Measurements from ENCODE around the gene WT1.
"Not testable (repeated sequence)": the region's sequence is repeated elsewhere in the genome, so short reads cannot be mapped to it uniquely, and the experiment has no call there.

The WT1 gene

DNA sequence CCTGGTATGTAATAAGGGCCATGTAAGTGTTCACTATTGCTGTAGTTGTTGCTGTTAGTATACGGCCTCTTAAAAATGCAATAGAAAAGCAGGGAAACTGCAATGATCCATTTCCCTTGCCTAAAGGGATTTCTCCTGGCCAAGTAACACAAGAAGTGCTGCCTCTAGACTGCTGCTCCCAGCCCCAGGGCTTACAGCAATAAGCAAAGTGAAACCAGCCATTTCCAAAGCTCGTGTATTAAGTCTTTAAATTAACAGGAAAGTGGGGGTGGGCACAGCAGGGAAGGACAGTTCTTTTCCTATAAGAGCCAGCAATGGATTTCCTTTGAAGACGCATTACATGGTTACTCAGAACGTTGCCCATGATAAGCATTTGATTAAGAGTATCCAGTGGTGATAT is 36.9 kb upstream of the WT1 start:
- WGBS, 2 donors (ENCODE audit: extremely low coverage in 2 of 2, insufficient read length in 2 of 2, insufficient replicate concordance in 1 of 2) = no CpG with 5 or more reads among the region's 4 CpGs
- Histone ChIP-seq H2BK120ac (ENCODE audit: low read depth, low read length) (no peak overlapping the region), H2BK5ac (ENCODE audit: low read length) (no peak overlapping the region), H3K4ac (ENCODE audit: low read length) (no peak overlapping the region), H3K4me1 (ENCODE audit: control insufficient read depth in 2 of 2, insufficient read depth in 1 of 2, low read depth in 1 of 2, low read length in 2 of 2) (no peaks in the 10 kb centered on the region), H3K27me3 (ENCODE audit: control insufficient read depth in 3 of 3, insufficient read depth in 3 of 3, low read depth in 1 of 3, low read length in 3 of 3) (no peaks in the 10 kb centered on the region), H2BK12ac (ENCODE audit: low read length) (no peak overlapping the region), H3K27ac (replicated peaks; ENCODE audit: low read length) (no peak overlapping the region), H2AK5ac (ENCODE audit: low read depth, low read length) (no peak overlapping the region), H4K8ac (ENCODE audit: low read depth, low read length) (no peak overlapping the region), H3K14ac (ENCODE audit: low read length) (no peak overlapping the region), H3K79me1 (ENCODE audit: low read depth, low read length) (no peaks in the 10 kb centered on the region), H3K23ac (ENCODE audit: low read depth, low read length, poor library complexity) (no peak overlapping the region), H4K91ac (ENCODE audit: low read depth, low read length, poor library complexity) (no peak overlapping the region), H3K9me3 (replicated peaks in 1 of 2; ENCODE audit: control insufficient read depth in 2 of 2, insufficient read depth in 1 of 2, low read depth in 1 of 2, low read length in 2 of 2) (no peaks in the 10 kb centered on the region), H2AFZ (ENCODE audit: low read length) (no peak overlapping the region), H2BK15ac (ENCODE audit: low read length) (no peak overlapping the region), H3K18ac (ENCODE audit: low read length) (no peak overlapping the region), H3K4me3 (ENCODE audit: low read length in 2 of 2) (no peak overlapping the region), H3K4me2 (ENCODE audit: insufficient read depth, low read length, poor library complexity, severe bottlenecking) (no peak overlapping the region), H3K9ac (ENCODE audit: low read depth, low read length, poor library complexity) (no peak overlapping the region), H3K36me3 (replicated peaks in 1 of 2; ENCODE audit: control insufficient read depth in 2 of 2, insufficient read depth in 2 of 2, low read length in 2 of 2) (no peaks in the 10 kb centered on the region)
- DNase-seq (ENCODE audit: low spot score) = no peak

DNA sequence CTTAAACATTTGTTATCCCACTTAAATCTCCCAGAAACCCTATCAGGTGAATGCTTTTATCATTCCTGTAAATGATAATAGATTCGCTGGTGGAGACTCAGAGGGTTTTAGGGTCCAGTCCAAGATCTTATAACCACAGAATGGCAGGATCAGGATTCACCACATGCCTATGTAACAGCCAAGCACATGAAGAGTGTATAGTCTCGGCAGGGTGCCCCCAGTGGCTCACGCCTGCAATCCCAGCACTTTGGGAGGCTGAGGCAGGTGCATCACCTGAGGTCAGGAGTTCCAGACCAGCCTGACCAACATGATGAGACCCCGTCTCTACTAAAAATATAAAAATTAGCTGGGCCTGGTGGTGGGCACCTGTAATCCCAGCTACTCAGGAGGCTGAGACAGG is 36.2 kb upstream of the WT1 start:
- not testable (repeated sequence) for H2BK120ac ChIP-seq (ENCODE audit: low read depth, low read length); H2BK15ac ChIP-seq (ENCODE audit: low read length); H3K79me1 ChIP-seq (ENCODE audit: low read depth, low read length); H2AFZ ChIP-seq (ENCODE audit: low read length); H2BK12ac ChIP-seq (ENCODE audit: low read length); H3K9ac ChIP-seq (ENCODE audit: low read depth, low read length, poor library complexity); H3K18ac ChIP-seq (ENCODE audit: low read length); H3K4ac ChIP-seq (ENCODE audit: low read length); H2BK5ac ChIP-seq (ENCODE audit: low read length); H3K14ac ChIP-seq (ENCODE audit: low read length); H4K8ac ChIP-seq (ENCODE audit: low read depth, low read length); H2AK5ac ChIP-seq (ENCODE audit: low read depth, low read length); H4K91ac ChIP-seq (ENCODE audit: low read depth, low read length, poor library complexity); H3K23ac ChIP-seq (ENCODE audit: low read depth, low read length, poor library complexity); DNase-seq (ENCODE audit: low spot score); H3K4me1 ChIP-seq (ENCODE audit: control insufficient read depth in 2 of 2, insufficient read depth in 1 of 2, low read depth in 1 of 2, low read length in 2 of 2); H3K36me3 ChIP-seq (replicated peaks in 1 of 2; ENCODE audit: control insufficient read depth in 2 of 2, insufficient read depth in 2 of 2, low read length in 2 of 2); H3K4me3 ChIP-seq (ENCODE audit: low read length in 2 of 2); H3K27ac ChIP-seq (replicated peaks; ENCODE audit: low read length); H3K4me2 ChIP-seq (ENCODE audit: insufficient read depth, low read length, poor library complexity, severe bottlenecking); H3K9me3 ChIP-seq (replicated peaks in 1 of 2; ENCODE audit: control insufficient read depth in 2 of 2, insufficient read depth in 1 of 2, low read depth in 1 of 2, low read length in 2 of 2); H3K27me3 ChIP-seq (ENCODE audit: control insufficient read depth in 3 of 3, insufficient read depth in 3 of 3, low read depth in 1 of 3, low read length in 3 of 3)
- no CpG with 5 or more reads among the region's 4 CpGs for WGBS, 2 donors (ENCODE audit: extremely low coverage in 2 of 2, insufficient read length in 2 of 2, insufficient replicate concordance in 1 of 2)

DNA sequence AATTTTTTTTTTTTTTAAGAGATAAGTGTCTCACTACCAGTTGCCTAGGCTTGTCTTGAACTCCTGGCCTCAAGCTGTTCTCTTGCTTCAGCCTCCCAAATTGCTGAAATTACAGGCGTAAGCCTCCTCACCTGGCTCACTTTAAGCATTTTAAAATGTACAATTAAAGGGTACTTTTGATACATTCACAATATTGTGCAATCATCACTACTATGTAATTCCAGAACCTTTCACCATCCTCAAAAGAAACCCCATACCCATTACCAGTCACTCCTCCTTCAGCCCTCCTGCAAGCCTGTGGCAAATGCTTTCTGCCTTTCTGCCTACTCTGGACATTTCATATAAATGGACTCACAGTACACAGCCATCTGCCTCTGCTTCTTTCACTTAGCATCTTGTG is 34.5 kb upstream of the WT1 start:
- Histone ChIP-seq H3K4ac (ENCODE audit: low read length) (no peak overlapping the region), H3K36me3 (replicated peaks in 1 of 2; ENCODE audit: control insufficient read depth in 2 of 2, insufficient read depth in 2 of 2, low read length in 2 of 2) (no peaks in the 10 kb centered on the region), H2BK15ac (ENCODE audit: low read length) (no peak overlapping the region), H3K18ac (ENCODE audit: low read length) (no peak overlapping the region), H3K4me3 (ENCODE audit: low read length in 2 of 2) (no peak overlapping the region), H4K8ac (ENCODE audit: low read depth, low read length) (no peak overlapping the region), H3K27me3 (ENCODE audit: control insufficient read depth in 3 of 3, insufficient read depth in 3 of 3, low read depth in 1 of 3, low read length in 3 of 3) (no peaks in the 10 kb centered on the region), H3K4me2 (ENCODE audit: insufficient read depth, low read length, poor library complexity, severe bottlenecking) (no peak overlapping the region), H2BK120ac (ENCODE audit: low read depth, low read length) (no peak overlapping the region), H3K27ac (replicated peaks; ENCODE audit: low read length) (no peak overlapping the region), H2BK5ac (ENCODE audit: low read length) (no peak overlapping the region), H4K91ac (ENCODE audit: low read depth, low read length, poor library complexity) (no peak overlapping the region), H3K9ac (ENCODE audit: low read depth, low read length, poor library complexity) (no peak overlapping the region), H3K9me3 (replicated peaks in 1 of 2; ENCODE audit: control insufficient read depth in 2 of 2, insufficient read depth in 1 of 2, low read depth in 1 of 2, low read length in 2 of 2) (no peaks in the 10 kb centered on the region), H3K4me1 (ENCODE audit: control insufficient read depth in 2 of 2, insufficient read depth in 1 of 2, low read depth in 1 of 2, low read length in 2 of 2) (no peaks in the 10 kb centered on the region), H3K14ac (ENCODE audit: low read length) (no peak overlapping the region), H3K23ac (ENCODE audit: low read depth, low read length, poor library complexity) (no peak overlapping the region), H2AFZ (ENCODE audit: low read length) (no peak overlapping the region), H2AK5ac (ENCODE audit: low read depth, low read length) (no peak overlapping the region), H3K79me1 (ENCODE audit: low read depth, low read length) (no peaks in the 10 kb centered on the region), H2BK12ac (ENCODE audit: low read length) (no peak overlapping the region)
- DNase-seq (ENCODE audit: low spot score) = no peak
- WGBS, 2 donors (ENCODE audit: extremely low coverage in 2 of 2, insufficient read length in 2 of 2, insufficient replicate concordance in 1 of 2) = no CpG with 5 or more reads among the region's 1 CpG

DNA sequence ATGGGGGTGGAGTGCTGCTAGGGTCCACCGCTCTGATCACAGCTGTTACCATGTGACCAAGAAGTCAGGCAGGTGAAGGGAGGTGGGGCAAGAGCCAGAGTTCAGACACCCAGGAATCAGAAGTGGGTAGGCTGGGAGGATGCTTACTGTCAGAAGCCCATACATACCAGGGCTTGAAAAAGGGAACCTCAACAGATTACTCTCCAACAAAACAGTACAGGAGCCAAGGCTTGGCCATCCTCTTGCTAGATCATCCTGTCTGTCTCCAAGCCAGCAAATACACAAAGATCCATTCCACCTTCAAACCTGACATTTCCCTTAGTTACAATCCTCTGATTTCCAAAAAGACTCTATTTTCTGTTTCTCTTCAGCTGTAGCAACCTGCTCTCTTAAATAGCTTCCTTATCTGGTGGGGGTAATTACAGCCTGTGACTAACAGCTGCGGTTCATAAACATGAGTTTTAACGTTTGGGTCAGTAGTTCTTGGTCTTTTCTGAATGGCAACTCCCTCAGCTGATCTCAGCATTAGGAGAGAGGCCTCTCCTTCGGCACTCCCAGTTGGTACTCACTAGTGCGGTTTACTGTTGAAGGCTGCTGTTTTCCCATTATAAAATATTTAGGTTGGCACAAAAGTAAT is 31.1 kb upstream of the WT1 start:
- Histone ChIP-seq H2BK15ac (ENCODE audit: low read length) (no peak overlapping the region), H3K4ac (ENCODE audit: low read length) (no peak overlapping the region), H4K8ac (ENCODE audit: low read depth, low read length) (no peak overlapping the region), H3K4me2 (ENCODE audit: insufficient read depth, low read length, poor library complexity, severe bottlenecking) (no peak overlapping the region), H2AK5ac (ENCODE audit: low read depth, low read length) (no peak overlapping the region), H3K4me1 (ENCODE audit: control insufficient read depth in 2 of 2, insufficient read depth in 1 of 2, low read depth in 1 of 2, low read length in 2 of 2) (no peaks in the 10 kb centered on the region), H3K9ac (ENCODE audit: low read depth, low read length, poor library complexity) (no peak overlapping the region), H4K91ac (ENCODE audit: low read depth, low read length, poor library complexity) (no peak overlapping the region), H3K79me1 (ENCODE audit: low read depth, low read length) (no peaks in the 10 kb centered on the region), H3K27ac (replicated peaks; ENCODE audit: low read length) (no peak overlapping the region), H3K9me3 (replicated peaks in 1 of 2; ENCODE audit: control insufficient read depth in 2 of 2, insufficient read depth in 1 of 2, low read depth in 1 of 2, low read length in 2 of 2) (no peaks in the 10 kb centered on the region), H3K27me3 (ENCODE audit: control insufficient read depth in 3 of 3, insufficient read depth in 3 of 3, low read depth in 1 of 3, low read length in 3 of 3) (no peaks in the 10 kb centered on the region), H3K4me3 (ENCODE audit: low read length in 2 of 2) (no peak overlapping the region), H3K14ac (ENCODE audit: low read length) (no peak overlapping the region), H2AFZ (ENCODE audit: low read length) (no peak overlapping the region), H3K36me3 (replicated peaks in 1 of 2; ENCODE audit: control insufficient read depth in 2 of 2, insufficient read depth in 2 of 2, low read length in 2 of 2) (no peaks in the 10 kb centered on the region), H3K23ac (ENCODE audit: low read depth, low read length, poor library complexity) (no peak overlapping the region), H3K18ac (ENCODE audit: low read length) (no peak overlapping the region), H2BK120ac (ENCODE audit: low read depth, low read length) (no peak overlapping the region), H2BK5ac (ENCODE audit: low read length) (no peak overlapping the region), H2BK12ac (ENCODE audit: low read length) (no peak overlapping the region)
- no CpG with 5 or more reads among the region's 5 CpGs for WGBS, 2 donors (ENCODE audit: extremely low coverage in 2 of 2, insufficient read length in 2 of 2, insufficient replicate concordance in 1 of 2)
- DNase-seq (ENCODE audit: low spot score) = no peak
